Stomach smooth muscle (tissue), 2 donors: ENCODE measurements around the gene PLCB1.

Experiments used
- H3K27ac ChIP-seq: one replicate; pipeline ENCODE4 v1.7.0; 2013; ENCODE audit warnings: mild to moderate bottlenecking, low read length, inconsistent platforms
- H3K27me3 ChIP-seq, 2 donors: one replicate each; pipeline ENCODE4 v1.7.0; 2013; ENCODE audit warnings: low read length in 2 of 2; ENCODE audit not compliant: insufficient read depth in 2 of 2, control insufficient read depth in 1 of 2
- H3K36me3 ChIP-seq, 2 donors: one replicate each; pipeline ENCODE4 v1.7.0; 2013; ENCODE audit warnings: low read length in 2 of 2; ENCODE audit not compliant: control insufficient read depth in 2 of 2, insufficient read depth in 2 of 2
- H3K4me1 ChIP-seq: one replicate; pipeline ENCODE4 v1.7.0; 2013; ENCODE audit warnings: low read length; ENCODE audit not compliant: control insufficient read depth, insufficient read depth
- H3K4me3 ChIP-seq, 2 donors: one replicate each; pipeline ENCODE4 v1.7.0; 2013; ENCODE audit warnings: low read length in 2 of 2
- H3K9ac ChIP-seq, 2 donors: one replicate each; pipeline ENCODE4 v1.7.0; 2013; ENCODE audit warnings: low read length in 2 of 2, mild to moderate bottlenecking in 1 of 2
- H3K9me3 ChIP-seq, 2 donors: one replicate each; pipeline ENCODE4 v1.7.0; 2013; ENCODE audit warnings: low read length in 2 of 2; ENCODE audit not compliant: control insufficient read depth in 2 of 2
- donor health status: healthy.
- donor health status: Pancreatic carcinoma.

Gene PLCB1

DNA sequence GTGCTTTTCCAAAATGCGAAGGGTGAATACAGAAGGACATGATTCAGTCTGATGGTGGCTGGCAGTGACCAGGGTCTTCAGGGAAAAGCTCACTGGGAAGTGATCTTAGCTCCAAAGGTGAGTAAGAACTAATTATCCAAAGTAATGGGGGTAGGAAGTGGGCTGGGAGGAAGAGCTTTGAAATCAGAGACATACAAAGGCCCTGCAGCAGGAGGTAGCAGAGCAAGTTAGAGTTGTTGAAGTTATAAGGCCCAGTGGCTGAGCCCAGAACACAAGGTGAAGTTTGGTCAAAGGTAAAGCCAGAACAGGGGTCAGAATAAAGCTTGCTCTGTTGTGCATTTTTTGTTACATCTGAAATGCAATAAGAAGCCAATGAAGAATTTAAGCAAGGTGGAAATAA is 81.2 kb downstream of the PLCB1 start:
- no peak overlapping the region for H3K4me3 ChIP-seq
- no peak overlapping the region for H3K9ac ChIP-seq
- no peaks in the 10 kb centered on the region for H3K27me3 ChIP-seq
- no peaks in the 10 kb centered on the region for H3K9me3 ChIP-seq
- H3K27ac ChIP-seq, result no peak overlapping the region
- peaks cover 20% of the 10 kb centered on the region for H3K4me1 ChIP-seq
- H3K36me3 ChIP-seq, result no peaks in the 10 kb centered on the region

DNA sequence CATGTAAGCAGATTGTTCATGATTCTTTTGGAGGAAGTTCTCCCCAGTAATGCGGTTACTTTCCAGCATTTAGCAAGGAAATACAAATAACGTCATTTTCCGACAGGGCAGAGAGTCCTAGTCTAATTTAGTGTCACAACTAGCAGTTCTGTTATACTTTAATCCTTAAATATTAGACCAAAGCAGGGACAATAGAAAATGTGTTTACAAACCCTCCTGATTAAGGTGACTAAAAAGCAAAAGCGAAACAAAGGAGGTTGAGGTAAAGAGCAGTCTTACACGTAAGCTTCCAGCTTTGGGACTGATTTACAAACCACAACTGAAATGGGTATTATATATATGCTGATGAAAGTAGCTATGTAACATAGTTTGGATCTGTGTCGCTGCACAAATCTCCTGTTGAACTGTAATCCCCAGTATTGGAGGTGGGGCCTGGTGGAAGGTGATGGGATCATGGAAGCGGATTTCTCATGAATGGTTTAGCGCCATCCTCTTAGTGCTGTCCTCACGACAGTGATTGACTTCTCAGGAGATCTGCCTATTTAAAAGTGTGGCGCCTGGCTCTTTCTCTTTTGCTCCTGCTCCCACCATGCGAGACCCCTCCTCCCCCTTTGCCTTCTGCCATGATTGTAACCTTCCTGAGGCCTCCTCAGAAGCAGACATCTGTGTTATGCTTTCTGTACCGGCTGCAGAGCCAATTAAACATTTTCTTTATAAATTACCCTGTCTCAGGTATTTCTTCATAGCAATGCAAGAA is 81.9 kb downstream of the PLCB1 start:
- H3K27me3 ChIP-seq, result no peaks in the 10 kb centered on the region
- H3K27ac ChIP-seq, result no peak overlapping the region
- no peaks in the 10 kb centered on the region for H3K9me3 ChIP-seq
- H3K36me3 ChIP-seq, result no peaks in the 10 kb centered on the region
- peaks cover 24% of the 10 kb centered on the region for H3K4me1 ChIP-seq
- H3K9ac ChIP-seq, result no peak overlapping the region
- H3K4me3 ChIP-seq, result no peak overlapping the region

DNA sequence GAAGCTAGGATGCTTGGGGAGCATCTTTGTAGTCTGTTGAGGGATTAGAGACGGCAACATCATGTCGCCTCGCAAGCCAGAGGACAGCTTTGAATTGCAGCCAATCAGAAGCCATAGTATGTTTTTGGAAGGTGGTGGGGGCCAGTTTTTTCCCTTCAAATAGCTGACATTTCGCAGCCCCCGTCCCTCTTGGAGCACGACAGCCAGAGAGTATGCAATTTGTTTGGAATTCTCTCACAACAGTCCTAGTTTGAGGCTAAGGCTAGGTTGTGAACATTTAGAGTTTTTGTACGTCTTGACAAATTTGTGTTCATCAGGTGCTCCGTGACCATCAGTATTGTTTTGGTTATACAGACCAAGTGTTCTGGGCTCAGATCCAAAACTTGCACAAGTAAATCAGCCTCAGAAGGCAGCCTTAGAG is 83.3 kb downstream of the PLCB1 start:
- H3K36me3 ChIP-seq, result no peaks in the 10 kb centered on the region
- H3K9me3 ChIP-seq, result no peaks in the 10 kb centered on the region
- peak overlapping the region; percentile 41 for H3K27ac ChIP-seq
- peak overlapping the region; percentile 36 to 60 for H3K4me3 ChIP-seq
- peaks cover 23% of the 10 kb centered on the region for H3K4me1 ChIP-seq
- H3K9ac ChIP-seq, result peak overlapping the region in 1 of 2 donors; percentile 11
- H3K27me3 ChIP-seq, result no peaks in the 10 kb centered on the region

DNA sequence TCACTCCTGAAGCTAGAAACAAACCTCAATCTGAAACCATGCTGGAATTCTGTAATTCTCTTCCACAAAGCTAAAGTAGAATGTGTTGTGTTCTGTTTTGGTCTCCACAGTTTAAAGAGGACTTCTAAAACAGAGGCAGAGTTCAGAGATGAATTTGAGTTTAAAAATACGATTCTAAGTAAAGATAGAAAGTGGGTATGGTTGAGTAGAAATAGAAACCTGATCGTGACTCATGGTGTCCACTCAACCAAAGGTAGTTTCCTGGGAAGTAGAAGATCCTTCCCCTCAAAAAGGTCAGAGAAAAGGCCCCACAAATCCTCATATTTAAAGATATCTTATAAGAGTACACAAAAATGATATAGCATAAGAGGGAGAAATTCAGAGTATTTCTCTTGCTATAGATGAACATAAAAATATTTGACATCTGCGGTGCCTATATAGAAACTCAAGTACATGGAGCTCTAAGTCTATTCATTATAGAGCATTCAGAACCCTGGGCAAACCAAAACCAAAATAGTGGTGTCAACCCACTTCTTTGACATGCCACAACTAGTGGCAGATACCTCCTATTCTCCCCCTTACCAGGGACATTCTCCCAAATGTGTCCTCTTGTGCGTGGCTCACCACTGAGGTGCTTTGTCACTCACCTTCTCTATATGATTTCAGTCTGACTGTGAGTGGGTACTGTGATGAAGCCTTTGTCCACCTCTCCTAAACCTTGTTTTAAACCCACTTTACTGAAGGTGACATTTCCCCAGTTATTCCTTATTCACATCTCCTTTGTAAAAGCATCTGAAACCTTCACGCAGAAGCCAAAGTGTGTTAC is 84.5 kb downstream of the PLCB1 start:
- no peaks in the 10 kb centered on the region for H3K27me3 ChIP-seq
- no peaks in the 10 kb centered on the region for H3K36me3 ChIP-seq
- no peak overlapping the region for H3K27ac ChIP-seq
- H3K9me3 ChIP-seq, result no peaks in the 10 kb centered on the region
- H3K9ac ChIP-seq, result no peak overlapping the region
- peaks cover 23% of the 10 kb centered on the region for H3K4me1 ChIP-seq
- no peak overlapping the region for H3K4me3 ChIP-seq

DNA sequence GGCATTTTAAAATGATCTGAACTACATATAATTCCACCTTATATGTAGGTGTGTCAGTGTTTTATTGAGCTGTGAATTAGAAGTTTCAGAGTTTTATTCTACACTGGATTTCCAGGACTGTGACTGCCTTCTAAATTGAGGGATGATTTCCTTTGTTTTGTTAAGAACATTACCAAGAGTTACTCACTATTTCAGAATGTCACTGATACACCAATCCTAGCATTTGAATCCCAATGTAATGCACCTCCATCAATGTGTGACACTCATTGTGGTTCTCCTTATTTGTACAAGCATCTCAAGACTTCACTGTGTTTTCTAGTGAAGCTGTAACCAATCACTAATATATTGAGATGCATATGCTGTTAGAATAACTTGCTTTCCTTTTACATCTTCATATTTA is 86.8 kb downstream of the PLCB1 start:
- peaks cover 23% of the 10 kb centered on the region for H3K4me1 ChIP-seq
- H3K9me3 ChIP-seq, result no peaks in the 10 kb centered on the region
- no peaks in the 10 kb centered on the region for H3K36me3 ChIP-seq
- H3K9ac ChIP-seq, result no peak overlapping the region
- no peak overlapping the region for H3K4me3 ChIP-seq
- no peaks in the 10 kb centered on the region for H3K27me3 ChIP-seq
- H3K27ac ChIP-seq, result no peak overlapping the region

DNA sequence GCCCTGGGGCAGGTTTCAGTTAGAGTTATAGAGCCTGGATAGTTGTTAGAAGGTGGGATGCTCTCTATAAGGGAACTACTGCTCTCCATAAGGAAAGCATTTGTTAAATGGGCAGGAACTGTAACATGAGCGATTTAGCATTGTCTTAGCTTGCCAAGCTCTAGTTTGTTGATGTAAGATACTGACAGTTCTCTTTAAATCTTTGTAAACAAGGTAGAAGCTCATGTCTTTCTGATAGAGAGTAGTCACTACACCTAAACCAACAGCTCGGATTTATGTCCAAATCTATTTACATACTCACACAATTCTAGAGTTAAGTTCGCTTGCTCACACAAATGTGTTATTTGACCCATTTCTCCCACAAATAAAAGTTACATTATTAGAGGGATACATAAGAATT is 87.3 kb downstream of the PLCB1 start:
- Histone ChIP-seq H3K27ac (no peak overlapping the region), H3K9ac (no peak overlapping the region), H3K4me3 (no peak overlapping the region), H3K36me3 (no peaks in the 10 kb centered on the region), H3K4me1 (peaks cover 23% of the 10 kb centered on the region), H3K27me3 (no peaks in the 10 kb centered on the region), H3K9me3 (no peaks in the 10 kb centered on the region)

DNA sequence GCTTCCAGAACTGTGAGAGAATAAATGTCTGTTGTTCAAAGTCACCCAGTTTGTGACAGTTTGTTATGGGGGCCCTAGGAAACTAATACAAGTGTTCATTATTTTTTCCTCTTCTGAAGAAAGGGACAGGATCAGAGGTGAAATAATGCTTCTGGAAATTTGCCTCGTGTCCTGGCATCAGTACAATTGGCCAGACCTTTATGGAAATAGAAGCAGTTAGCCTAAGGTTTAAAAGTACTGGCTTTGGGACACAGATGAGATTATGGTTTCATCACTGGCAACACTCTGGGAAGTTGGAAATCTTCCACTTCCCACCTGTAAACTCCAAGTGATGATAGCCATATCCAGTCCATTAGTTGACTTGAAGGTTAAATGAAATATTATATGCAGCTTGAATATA is 88.7 kb downstream of the PLCB1 start:
- no peaks in the 10 kb centered on the region for H3K27me3 ChIP-seq
- no peaks in the 10 kb centered on the region for H3K9me3 ChIP-seq
- no peak overlapping the region for H3K4me3 ChIP-seq
- H3K27ac ChIP-seq, result no peak overlapping the region
- no peaks in the 10 kb centered on the region for H3K36me3 ChIP-seq
- peaks cover 15% of the 10 kb centered on the region for H3K4me1 ChIP-seq
- no peak overlapping the region for H3K9ac ChIP-seq

DNA sequence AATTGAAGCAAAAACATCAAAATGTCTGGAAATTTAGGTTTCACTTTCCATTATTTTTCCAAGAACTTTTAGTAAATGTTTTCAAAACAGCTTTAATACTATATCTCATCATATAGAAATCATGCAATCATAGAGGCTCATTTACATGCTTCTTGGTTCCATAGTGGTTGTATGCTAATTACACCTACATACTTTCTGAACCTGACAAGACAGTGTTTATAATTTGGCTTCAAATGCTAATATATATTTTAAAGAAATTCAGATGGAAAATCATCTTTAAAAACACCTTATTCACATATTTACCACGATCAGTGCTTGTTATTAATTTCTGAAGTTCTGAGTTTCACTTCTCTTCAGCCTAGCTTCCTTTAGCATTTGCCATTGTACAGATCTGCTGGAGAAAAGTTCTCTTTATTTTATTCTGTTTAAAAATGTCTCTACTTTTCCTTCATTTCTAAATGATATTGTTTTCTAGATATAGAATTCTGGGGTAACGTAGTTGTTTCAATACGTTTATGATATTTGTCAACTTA is 89.9 kb downstream of the PLCB1 start:
- H3K4me3 ChIP-seq, result no peak overlapping the region
- no peaks in the 10 kb centered on the region for H3K27me3 ChIP-seq
- H3K27ac ChIP-seq, result no peak overlapping the region
- H3K36me3 ChIP-seq, result no peaks in the 10 kb centered on the region
- peaks cover 6% of the 10 kb centered on the region for H3K4me1 ChIP-seq
- no peaks in the 10 kb centered on the region for H3K9me3 ChIP-seq
- no peak overlapping the region for H3K9ac ChIP-seq

DNA sequence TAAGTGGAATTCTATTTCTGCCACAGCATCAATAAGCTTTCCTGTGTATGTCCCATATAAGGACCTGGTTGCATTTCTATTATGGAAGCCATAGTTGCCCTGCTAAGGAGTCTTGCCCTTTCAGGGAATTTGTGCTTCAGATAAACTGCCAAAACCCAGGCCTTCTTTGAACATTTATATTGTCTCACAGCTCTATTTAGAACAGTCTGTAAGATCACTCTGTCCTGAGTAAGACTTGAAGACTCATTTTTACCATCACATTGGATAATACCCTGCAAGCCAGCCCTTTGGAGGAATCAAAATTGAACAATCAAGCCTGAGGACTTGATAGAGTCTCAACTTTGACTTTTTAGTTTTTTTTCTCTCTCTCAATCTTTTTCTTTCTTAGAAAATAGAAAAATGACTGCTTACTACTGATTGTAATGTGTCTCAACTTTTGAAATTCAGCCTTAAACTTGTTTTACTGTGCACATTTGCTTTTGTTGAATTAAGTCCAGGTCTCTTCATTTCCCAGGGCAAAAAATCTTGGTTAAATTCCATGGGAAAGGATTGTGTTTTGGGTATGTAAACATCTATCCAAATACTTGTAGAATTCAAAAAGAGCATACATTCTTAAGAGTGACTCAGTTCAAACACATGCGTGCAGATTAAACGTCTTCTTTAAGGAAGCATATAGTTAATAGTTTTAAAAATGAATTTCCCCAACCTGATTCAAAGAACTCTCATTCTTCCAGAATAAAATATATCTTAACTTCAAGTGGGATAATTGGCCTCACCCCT is 91.2 kb downstream of the PLCB1 start:
- Histone ChIP-seq H3K4me1 (peaks cover 4% of the 10 kb centered on the region), H3K36me3 (no peaks in the 10 kb centered on the region), H3K27ac (peak overlapping the region; percentile 60), H3K27me3 (no peaks in the 10 kb centered on the region), H3K9me3 (no peaks in the 10 kb centered on the region), H3K4me3 (no peak overlapping the region), H3K9ac (peak overlapping the region in 1 of 2 donors; percentile 29)

DNA sequence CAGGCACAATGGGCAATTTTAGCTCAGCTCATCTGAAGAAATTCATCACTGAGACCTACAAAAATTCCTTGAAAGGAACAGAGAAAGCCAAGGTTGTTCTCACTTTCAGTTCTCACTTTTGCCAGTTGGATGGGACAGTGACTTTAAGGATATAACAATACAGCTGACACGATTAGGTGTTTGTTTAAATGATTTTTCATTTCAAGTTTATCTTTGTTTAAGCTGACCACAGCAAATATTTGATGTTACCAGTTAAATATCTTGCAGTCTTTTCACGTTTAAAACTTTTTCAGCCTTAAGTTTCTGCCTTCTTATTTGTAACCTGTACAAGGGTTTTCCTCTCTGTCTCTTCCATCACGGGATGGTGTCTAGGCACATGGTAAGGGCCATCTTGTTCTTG is 93.6 kb downstream of the PLCB1 start:
- Histone ChIP-seq H3K9ac (no peak overlapping the region), H3K27ac (no peak overlapping the region), H3K4me1 (no peaks in the 10 kb centered on the region), H3K36me3 (no peaks in the 10 kb centered on the region), H3K4me3 (peak overlapping the region in 1 of 2 donors; percentile 25), H3K27me3 (no peaks in the 10 kb centered on the region), H3K9me3 (no peaks in the 10 kb centered on the region)
